ENCODE measurements around the gene CHTF18. TPM values are rescaled to one million over a fixed set of nuclear protein-coding genes. Genes with fewer than 3 reads are reported as not detected.
"Not testable (repeated sequence)": the region's sequence is repeated elsewhere in the genome, so short reads cannot be mapped to it uniquely, and the experiment has no call there.

CHTF18 gene
- polyA plus RNA-seq, 3 donors: 7.3 to 12.6 (median 8.0) TPM

DNA sequence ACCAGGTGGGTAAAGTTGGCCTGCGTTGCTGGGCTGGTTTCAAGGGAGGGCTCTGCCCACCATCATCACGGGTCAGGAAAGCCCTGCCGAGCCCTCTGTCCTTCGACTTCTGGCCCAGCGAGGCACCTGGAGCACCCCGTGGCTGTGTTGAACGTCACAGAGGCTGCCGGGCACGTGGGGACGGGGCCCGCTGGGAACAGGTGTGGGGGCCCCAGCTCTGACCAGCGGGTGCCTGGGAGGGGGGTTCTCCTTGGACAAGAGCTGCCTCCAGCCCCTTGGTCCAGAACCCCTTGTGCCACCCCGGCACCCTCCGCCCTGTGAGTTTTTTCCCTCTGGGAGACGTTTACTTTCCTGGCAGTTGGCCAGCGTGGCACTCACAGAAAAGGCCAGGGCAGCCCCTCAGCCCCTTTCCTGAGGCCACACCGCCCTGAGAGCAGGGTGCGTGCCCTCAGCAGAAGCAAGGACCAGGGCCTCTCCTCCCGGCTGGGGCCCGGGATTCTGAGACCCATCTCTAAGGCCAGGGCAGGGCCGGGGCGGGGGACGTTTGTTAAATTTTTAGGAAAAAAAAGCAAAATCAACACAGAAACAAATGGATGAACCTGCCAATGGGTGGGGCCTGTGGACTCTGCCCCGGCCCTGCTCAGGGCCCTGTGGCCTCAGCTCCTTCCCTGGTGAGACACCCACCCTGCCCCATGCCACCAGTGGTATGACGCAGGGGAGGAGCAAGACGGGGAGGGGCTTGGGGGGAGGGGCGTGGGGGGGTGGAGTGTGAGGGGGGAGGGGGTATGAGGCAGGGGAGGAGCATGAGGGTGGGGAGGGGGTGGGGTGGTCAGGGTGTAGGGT is 43.4 kb downstream of the CHTF18 start:
- 54 to 69% (median 68%) methylated on average over 22 to 27 of the region's 27 CpGs for WGBS, 3 donors
- no peak overlapping the region for H3K27ac ChIP-seq (ENCODE audit: low read depth, low read length)

DNA sequence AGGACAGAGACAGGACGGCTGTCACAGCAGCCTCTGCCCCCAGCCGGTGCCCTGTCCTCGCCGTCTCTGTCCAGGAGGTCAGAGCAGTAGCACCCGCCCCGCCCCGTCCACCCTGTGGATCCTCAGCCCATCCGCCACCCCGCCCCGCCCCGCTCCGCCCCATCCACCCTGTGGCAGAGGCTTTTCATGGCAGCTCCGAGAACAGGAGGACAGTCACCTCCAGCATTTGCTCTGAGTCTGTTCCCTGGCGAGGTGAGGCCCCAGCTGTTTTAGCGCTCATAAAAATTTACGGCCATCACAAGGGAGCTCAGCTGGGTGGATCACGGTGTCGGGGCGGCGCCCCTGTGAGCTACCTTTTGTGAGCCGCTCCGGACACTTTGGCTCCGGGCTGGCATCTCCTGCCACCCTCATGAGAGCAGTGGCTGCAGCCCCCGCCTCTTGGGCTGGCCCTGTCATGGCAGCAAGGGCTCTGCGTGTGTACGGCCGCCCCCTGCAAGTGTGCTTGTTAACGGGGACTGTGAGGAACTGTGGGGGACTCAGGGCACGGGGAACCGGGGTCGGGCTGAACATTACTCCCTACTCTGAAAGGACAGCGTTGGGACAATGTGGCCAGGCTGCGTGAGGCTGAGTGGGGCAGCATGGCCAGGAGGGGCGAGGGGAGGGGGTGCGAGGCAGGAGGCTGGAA is 44.4 kb downstream of the CHTF18 start:
- WGBS, 3 donors: 62 to 84% (median 83%) methylated on average over 35 of the region's 35 CpGs
- H3K27ac ChIP-seq (ENCODE audit: low read depth, low read length): no peak overlapping the region

DNA sequence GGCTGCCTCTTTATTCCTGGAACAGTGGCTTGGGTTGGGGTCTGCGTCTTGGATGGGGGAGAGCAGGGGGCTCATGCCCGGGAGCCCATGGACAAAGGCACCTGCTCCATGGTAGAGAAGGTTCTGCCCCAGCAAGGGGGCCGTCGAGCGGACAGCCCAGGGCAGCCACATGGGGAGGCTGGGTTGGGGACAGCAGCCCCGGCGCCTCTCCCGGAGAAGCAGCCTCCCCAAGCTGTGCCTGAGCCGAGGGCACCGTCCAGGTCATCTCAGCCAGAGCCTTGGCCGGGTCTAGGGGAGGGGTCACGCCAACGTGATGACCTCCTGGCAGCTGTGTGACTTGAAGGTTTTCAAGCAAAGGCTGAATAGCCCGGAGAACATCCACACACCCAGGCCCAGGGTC is 45.0 kb downstream of the CHTF18 start:
- no peak overlapping the region for H3K27ac ChIP-seq (ENCODE audit: low read depth, low read length)
- 82 to 87% (median 85%) methylated on average over 14 of the region's 14 CpGs for WGBS, 3 donors

DNA sequence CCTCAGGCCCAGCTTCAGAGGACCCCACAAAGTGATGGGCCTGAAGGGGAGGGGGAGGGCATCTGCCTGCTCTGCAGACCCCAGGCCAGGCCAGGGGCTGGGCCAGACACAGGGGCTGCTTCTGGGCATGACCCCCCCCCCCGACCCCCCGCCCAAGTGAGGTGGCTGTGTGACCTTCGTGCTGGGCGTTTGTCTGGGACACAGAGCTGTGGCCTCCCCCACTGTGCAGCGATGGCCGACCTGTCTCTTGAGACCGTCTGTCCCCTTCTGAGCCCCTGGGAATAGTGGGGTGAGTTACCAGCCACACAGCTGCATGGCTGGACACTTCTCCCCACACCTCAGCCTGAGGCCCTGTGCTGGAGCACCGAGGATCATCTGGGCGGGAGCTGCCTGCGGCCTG is 47.0 kb downstream of the CHTF18 start:
- WGBS, 3 donors: 88 to 91% (median 90%) methylated on average over 8 to 10 of the region's 10 CpGs
- H3K27ac ChIP-seq (ENCODE audit: low read depth, low read length): no peak overlapping the region

DNA sequence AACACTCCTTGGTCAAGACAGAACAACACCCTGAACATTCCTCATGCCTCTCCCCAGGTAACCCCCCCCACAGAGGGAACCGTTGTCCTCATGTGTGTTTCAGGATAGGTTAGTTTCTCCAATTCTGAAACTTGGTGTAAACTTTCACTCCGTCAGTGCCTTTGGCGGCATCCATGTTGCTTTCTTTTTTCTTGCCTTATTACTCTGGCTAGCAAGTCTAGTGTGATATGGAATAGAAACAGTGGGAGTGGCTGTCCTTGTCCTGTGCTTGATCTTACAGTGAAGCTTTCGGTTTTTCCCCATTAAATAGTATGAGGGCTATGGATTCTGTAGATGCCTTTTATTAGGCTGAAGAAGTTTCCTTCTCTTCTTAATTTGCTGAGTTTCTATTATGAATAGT is 47.8 kb downstream of the CHTF18 start:
- no peak overlapping the region for H3K27ac ChIP-seq (ENCODE audit: low read depth, low read length)
- 84 to 93% (median 89%) methylated on average over 4 of the region's 4 CpGs for WGBS, 3 donors

DNA sequence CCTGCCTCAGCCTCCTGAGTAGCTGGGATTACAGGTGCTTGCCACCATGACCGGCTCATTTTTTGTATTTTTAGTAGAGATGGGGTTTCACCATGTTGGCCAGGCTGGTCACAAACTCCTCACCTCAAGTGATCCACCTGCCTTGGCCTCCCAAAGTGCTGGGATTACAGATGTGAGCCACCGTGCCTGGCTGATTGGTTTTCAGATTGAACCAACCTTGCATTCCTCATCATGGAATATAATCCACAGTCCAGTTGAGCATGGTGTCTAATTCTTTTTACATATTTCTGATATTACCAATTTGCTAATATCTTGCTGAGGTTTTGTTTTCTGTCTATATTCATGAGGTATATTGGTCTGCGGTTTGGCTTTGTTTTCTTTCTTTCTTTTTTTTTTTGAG is 48.4 kb downstream of the CHTF18 start:
- WGBS, 3 donors: 91 to 92% (median 92%) methylated on average over 3 of the region's 3 CpGs
- H3K27ac ChIP-seq (ENCODE audit: low read depth, low read length): not testable (repeated sequence)

DNA sequence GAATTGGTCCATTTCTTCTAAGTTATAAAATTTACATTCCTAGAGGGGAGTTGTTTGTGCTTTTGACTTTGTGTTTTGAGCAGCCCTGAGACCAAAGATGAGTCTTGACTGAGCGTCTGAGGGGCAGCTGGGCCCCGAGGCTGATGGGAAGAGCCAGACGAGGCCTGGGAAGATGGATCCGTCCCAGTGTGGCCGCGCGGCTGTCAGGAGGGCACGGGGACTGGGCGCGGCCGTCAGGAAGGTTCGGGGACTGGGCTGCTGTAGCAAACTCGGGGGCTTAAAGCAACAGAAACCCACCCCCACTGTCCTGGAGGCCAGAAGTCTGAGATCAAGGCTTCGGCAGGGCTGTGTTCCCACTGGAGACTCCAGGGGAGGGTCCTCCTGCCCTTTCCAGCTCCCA is 50.3 kb downstream of the CHTF18 start:
- no peak overlapping the region for H3K27ac ChIP-seq (ENCODE audit: low read depth, low read length)
- 81 to 85% (median 84%) methylated on average over 14 of the region's 14 CpGs for WGBS, 3 donors

DNA sequence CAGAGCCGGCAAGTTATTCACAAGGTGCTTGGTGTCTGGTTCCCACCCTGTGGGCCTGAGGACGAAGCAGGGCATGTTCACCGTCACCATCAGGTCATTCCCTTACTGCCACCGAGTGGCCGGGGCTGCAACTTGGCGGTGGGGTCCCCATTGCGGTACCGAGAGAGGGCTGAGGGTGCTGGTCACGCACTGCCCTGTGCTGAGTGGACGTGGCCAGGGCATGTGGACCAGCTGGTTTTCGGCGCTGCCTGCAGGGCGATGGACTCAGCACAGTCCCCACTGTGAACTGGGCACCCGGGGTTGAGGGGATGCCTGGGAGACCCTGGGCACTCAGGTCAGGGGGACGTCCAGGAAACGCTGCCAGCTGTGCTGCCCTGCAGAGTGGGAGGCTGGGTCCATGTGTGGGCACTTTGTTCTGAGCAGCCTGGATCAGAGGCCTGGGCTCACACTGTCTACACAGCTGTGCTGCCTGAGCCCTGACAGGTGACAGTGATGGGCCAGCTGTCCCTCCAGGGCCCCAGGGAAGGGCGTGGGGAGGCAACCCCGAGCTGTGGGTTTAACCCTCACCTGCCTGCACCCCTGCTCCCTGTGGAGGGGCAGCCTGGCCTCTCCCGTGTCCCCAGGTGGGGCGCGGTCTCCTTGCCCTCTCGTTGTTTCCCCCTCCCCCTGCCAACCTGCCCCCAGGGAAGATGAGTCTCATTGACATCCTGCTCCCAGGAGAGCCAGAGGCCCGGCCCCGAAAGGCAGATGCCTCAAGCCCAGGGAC is 51.4 kb downstream of the CHTF18 start:
- H3K27ac ChIP-seq (ENCODE audit: low read depth, low read length): no peak overlapping the region
- WGBS, 3 donors: 66 to 78% (median 74%) methylated on average over 24 of the region's 24 CpGs

DNA sequence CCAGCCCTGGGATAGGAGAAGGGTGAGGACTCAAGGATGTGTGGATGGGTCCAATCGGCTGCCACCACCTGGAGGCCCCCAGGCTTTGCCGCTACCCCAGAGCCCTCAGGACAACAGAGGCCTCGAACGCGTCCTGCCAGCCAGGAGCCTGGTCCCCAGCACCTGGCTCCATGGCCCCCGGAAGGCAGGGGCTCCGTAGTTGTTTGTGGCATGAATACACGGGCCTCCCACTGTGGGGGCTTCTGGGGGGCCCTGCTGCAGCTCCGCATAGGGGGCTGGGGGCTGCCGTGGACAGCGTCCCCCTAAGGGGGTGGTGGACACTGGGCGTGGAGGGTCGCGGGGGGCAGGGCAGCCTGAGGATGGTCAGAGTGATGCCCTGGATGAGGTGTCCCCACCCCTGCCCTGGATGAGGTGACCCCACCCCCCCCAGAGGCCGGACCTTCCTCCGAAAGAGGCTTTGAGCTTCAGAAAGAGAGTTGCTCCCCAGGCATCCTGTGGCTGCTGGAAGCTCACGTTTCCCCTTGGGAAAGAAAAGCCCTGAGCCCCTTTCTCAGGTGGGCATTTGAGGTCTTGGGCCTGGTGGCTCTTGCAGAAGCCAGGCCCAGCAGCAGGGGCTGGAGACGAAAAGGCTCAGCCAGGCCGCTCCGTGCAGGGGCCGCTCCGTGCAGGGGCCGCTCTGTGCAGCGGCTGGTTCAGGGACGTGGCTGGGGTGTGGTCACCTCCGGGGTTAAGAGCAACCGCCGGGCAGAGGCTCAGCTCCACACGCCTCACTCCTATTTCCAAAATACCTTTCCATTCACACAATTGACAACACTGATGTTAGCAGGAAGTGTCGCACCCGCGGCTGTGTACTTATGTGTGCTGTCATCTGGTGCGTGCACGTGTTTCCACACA is 52.4 kb downstream of the CHTF18 start:
- H3K27ac ChIP-seq (ENCODE audit: low read depth, low read length): no peak overlapping the region
- 74 to 81% (median 79%) methylated on average over 29 to 34 of the region's 34 CpGs for WGBS, 3 donors

DNA sequence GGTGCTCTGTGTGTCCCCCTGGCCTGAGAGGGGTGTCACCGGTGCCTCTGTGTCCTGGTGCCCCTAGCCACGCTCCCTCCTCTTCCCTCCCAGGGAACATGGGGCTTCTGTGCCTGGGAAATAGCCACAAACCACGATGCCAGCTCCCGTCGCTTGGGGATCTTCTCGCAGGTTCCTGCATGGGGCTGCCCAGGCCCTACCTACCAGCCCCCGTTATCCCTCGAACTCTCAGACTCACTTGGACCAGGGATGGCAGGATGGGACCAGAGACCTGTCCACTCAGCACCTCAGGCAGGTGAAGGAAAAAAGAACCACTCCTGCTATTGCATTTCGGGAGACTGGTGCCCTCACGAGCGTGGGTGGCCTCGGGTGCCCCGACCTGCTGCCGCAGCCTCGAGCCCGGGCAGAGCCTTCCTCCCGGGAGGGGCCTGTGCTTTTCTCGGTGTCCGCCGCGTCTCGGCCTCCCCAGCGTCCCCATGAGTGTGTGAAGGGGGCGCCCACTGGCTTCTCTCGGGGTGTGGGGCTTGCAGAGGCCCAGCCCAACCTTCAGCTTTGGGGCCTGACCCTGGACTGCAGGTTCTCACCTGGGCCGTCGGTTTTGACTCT is 53.1 kb downstream of the CHTF18 start:
- 72 to 87% (median 83%) methylated on average over 25 to 27 of the region's 27 CpGs for WGBS, 3 donors
- H3K27ac ChIP-seq (ENCODE audit: low read depth, low read length): no peak overlapping the region

DNA sequence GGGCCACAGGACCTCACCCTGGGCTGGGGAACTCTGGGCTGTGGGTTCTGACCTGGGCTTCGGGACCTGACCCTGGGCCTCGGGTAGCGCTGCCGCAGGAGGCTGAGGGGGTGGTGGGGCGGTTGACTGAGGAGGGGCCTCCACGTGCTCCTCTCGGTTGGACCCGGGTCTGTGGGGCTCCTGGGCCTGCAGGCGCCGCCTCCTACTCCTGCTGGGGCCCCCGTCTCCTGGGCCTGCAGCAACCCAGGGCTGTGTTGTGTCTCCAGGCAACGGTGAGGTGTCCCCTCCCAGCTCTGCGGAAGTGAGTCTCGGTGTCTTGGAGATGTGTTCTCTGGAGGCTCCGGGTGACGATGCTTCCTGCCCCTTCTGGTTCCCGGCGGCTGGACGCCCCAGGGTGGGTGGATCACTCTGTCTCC is 53.6 kb downstream of the CHTF18 start:
- WGBS, 3 donors: 43 to 70% (median 66%) methylated on average over 17 to 19 of the region's 19 CpGs
- H3K27ac ChIP-seq (ENCODE audit: low read depth, low read length): no peak overlapping the region

DNA sequence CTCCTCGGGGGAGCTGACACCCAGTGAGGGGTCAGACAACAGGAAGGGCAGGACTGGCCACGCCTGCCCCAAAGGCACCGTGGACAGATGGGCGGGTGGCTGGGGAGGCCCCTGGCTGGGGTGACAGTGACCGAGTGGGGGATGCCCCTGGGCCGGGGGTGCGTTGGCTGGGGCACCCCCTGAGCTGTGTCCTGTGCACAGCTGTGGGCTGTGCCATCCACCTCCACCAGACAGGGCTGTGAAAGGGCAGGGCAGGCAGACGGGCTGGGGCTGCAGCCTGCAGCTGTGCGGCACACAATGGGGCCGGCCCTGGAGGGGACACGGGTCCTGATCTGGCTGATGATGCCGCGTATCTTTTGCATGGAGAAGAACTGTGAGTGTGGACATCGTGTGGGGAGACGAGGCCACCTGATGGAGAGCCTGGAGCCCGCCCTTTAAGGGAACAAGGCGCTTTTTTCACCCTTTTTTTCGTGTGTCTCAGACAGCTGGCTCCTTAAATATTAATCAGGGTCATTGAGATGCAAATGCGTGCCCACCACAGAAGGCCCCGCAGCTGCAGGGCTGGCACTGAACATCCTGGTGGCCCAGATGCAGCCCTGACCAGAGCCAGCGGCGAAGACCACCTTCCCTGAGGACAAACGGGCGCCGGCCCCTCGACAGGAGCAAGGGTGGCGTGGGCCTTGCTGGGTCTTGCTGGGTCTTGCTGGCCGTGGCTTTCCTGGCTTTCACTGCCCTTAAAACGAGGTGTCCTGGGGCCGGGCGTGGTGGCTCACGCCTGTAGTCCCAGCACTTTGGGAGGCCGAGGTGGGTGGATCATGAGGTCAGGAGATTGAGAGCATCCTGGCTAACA is 54.5 kb downstream of the CHTF18 start:
- 78 to 84% (median 79%) methylated on average over 33 of the region's 33 CpGs for WGBS, 3 donors
- H3K27ac ChIP-seq (ENCODE audit: low read depth, low read length): no peak overlapping the region

DNA sequence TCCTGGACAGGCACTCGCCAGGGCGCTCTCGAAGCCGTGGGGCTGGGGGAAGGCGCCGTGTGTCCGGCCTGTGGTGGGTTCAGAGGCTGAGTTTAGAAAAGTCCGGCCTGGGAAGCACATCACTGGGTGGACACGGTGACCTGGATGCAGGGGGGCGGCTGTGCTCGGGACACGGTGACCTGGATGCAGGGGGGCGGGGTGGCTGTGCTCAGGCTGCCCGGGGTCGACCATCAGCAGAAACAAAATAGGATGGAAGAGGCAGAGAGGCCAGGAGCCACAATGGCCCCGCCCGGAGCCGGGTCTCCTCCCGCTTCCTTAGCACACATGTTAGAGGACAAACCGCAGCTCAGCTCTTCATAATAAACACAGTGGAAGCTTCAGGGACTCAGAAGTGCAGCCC is 55.4 kb downstream of the CHTF18 start:
- no peak overlapping the region for H3K27ac ChIP-seq (ENCODE audit: low read depth, low read length)
- 77 to 87% (median 82%) methylated on average over 20 of the region's 20 CpGs for WGBS, 3 donors

DNA sequence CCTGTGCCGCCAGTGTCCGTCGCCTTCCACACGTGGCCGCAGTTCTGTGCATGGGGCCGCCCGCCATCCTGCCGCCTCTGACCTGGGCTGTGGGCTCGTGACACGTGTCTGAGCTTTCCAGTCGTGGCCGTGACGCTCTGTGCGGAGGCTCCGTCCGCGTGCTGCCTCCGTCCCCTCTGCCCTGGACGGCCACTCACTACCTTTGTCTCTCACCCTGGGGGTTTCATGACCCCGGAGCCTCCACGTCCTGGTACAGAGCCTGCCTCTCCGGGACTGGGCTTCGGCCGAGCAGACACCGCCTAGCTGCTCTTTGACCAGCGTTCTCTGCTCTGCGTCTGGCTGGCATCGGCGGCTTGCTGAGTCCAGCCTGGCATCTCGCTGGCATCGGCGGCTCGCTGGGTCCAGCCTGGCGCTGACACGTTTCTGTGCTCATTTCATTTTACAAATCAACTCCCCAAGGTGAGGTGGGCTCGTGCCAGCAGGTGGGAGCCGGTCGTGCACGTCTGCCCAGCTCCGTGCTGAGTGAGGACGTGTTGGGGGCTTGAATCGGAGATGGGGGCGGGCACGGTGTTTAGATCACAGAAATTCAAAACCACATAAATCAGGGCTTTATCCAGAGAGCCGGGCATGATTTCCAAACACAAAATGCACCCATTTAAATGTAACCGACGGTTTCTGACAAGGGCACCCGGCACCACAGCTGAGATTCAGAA is 56.4 kb downstream of the CHTF18 start:
- 91 to 93% (median 92%) methylated on average over 48 of the region's 48 CpGs for WGBS, 3 donors
- no peak overlapping the region for H3K27ac ChIP-seq (ENCODE audit: low read depth, low read length)

DNA sequence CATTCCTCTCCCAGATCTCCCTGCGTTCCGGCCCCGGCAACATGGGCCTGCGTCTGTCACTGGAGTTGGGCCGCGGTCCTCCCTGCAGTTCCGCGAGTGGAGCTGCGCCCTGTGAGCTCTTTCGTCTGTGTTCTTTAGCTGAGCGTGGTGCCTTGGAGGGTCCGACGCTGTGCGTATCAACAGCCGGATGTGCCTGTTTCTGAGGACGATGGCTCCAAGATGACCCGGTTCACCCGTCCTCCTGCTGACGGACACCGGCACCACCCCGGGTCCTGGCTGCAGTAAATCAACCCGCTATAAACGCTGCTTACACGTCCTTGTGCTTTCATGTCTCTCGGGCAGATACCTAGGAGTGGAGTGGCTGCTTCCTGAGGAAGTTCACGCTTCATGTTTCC is 56.9 kb downstream of the CHTF18 start:
- no peak overlapping the region for H3K27ac ChIP-seq (ENCODE audit: low read depth, low read length)
- 53 to 75% (median 60%) methylated on average over 26 of the region's 26 CpGs for WGBS, 3 donors

DNA sequence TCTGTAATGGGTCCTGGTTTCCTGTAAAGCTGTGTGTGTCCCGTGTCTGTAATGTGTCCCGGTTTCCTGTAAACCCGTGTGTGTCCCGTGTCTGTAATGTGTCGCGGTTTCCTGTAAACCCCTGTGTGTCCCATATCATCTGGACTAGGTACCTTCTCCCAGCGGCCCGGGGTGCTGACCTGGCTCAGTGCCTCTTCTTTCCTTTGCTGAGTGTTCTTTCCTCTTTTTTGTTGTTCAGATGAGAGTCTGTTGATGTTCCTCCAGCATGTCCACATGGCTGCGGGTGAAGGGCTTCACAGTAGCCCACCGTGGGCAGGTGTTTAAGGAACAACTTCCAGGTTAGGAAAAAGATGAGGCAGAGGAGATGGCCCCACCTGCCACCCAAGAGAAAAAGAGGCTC is 58.7 kb downstream of the CHTF18 start:
- no peak overlapping the region for H3K27ac ChIP-seq (ENCODE audit: low read depth, low read length)
- 86 to 92% (median 88%) methylated on average over 10 of the region's 10 CpGs for WGBS, 3 donors

Measured in adipose tissue (tissue), 3 donors.